SU-DHL-6 (cell line): ENCODE data around the gene TRMT112.

Source experiments
- CTCF ChIP-seq: fragments of 200-600 bp; sonication (generic); IDR thresholded peaks from one replicate; pipeline ENCODE4 v1.5.1; 2017; ENCODE audit warnings: antibody characterized with exemption, mild to moderate bottlenecking, low read length, moderate library complexity; ENCODE audit not compliant: insufficient read depth, poor library complexity, severe bottlenecking
- EZH2phosphoT487 ChIP-seq: fragments of 200-600 bp; sonication (generic), shearing (Covaris generic); conservative IDR thresholded peaks from 2 replicates; pipeline ENCODE4 v1.6.1; 2018; ENCODE audit warnings: mild to moderate bottlenecking, antibody characterized with exemption, low read length, moderate library complexity, mixed read lengths

GRCh38 chr11:64339286-64339685, 21.9 kb upstream of the TRMT112 start:
- TF ChIP-seq CTCF, result no peak
- TF ChIP-seq EZH2phosphoT487, result no peak
